ENCODE data around the gene TNFRSF18. TPM values are rescaled to one million over a fixed set of nuclear protein-coding genes. Genes with fewer than 3 reads are reported as not detected.
"Not testable (repeated sequence)": the region's sequence is repeated elsewhere in the genome, so short reads cannot be mapped to it uniquely, and the experiment has no call there.

TNFRSF18 gene, protein sequence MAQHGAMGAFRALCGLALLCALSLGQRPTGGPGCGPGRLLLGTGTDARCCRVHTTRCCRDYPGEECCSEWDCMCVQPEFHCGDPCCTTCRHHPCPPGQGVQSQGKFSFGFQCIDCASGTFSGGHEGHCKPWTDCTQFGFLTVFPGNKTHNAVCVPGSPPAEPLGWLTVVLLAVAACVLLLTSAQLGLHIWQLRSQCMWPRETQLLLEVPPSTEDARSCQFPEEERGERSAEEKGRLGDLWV
- polyA plus RNA-seq (2014; cell fraction: cytosol; rRNA removed), result not detected in 2 replicates
- polyA plus RNA-seq (2014; cell fraction: nucleus; rRNA removed), result not detected in 2 replicates

DNA sequence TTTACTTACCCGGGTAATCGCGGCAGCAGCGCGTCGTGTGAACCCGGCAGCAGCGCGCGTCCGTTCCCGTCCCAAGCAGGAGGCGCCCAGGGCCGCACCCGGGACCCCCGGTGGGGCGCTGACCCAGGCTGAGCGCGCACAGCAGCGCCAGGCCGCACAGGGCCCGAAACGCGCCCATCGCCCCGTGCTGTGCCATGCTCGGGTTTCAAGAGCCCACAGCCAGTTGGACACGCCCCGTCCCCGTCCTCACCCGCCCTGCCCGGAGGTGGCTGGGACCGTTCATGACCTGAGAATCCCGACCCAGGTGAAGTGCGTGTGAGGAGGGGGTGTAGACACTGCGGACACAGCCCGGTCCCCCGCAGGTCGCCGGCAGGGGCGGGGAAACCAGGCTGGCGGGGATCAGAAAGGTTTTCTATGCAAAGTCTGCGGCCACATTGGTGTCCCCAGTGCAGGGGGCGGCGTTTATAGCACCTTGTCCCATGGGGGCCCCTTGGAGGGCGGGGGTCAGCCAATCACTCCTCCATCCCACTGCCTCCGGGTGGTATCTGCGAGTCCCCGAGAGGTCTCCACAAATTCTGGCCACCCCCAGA is at the start of gene TNFRSF18:
TSS of gene TNFRSF18 (minus strand) at position 217 of the 590 bp plus-strand sequence. CDS start at position 196, 21 bp downstream.
- DNase-seq (ENCODE audit: low spot score), result no peak

DNA sequence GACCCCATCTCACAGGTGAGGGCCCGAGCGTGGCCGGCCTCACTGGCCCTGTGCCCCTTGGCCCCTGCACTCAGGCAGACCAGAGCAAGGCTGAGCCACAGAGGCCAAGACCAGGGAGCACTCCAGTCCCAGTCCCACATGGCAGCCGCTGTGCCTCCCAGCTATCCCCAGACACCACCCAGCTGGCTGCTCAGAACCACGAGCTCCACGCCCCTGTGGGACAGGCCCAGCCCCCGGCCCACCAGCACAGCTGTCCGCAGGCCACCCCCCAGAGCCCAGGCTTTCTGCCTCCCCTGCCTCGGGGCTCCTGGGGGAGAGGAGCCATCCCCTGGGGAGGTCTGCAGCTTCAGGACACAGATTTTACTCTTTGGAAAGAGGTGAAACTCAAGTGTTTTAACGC is 49.2 kb upstream of the TNFRSF18 start:
- no peak for DNase-seq (ENCODE audit: low spot score)

DNA sequence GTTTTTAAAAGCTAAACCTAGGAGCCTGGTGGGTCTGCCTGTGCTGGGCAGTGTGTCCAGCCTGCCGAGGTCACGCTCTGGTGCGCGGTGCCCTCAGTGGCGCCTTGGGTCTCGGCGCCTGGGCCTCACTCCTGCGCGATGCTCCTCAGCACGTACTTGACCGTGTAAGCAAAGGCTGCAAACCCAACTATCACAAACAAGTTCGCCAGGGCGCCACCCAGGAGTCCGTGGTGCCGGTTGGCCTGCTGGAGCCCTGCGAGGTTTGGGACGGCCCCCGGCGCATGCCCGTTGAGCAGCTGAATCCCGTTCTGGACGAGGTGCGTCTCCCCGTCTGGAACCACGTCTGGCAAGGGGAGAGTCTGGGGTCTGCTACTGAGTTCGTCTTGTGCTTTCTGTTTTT is 48.7 kb upstream of the TNFRSF18 start:
- DNase-seq (ENCODE audit: low spot score), result no peak

DNA sequence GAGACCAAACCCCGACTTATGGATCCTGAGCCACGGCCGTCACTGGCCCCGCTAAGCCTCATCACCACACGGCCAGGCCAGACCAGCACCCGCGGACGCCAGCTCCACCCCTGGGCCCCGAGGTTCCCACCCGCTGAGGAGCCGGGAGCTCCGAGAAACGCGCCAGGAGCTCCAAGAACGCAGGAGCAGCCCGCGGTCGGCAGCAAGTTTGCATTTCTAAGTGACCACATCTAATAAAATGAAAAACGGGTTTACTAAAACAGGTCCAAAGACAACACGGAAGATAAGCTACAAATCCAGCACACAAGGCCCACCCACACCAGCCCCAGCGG is 48.2 kb upstream of the TNFRSF18 start:
- no peak for DNase-seq (ENCODE audit: low spot score)

DNA sequence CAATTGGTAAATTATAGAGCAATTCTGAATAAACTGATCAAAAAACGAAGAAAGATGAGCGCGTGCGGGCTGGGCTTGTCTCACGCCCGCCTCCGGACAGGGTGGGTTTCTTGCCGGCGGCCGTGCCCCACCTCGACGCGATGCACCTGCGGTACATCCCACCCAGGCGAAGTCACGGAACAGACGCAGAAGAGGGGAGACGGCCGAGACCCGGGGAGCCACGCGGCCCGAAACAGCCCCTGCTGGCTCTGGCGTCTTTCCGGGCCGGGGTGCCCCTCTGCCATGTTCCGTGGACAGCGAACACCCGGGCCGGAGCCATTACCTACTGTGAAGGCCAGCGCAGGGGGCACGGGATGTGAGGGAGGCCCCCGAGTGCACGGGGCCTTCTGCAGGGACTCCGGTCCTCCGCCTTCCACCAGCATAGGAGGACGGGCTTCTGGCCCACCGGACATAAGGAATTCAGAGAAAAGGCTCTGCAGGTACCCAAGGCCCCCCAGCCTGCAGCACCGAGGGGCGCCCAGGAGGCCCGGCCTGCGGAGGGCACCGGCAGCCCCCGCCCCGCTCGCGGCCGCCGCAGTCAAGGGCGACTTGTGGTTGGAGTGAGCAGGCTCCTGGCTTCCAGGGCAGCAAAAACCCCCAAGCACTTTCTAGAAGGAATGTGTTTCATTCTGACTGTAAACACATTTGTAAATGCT is 47.7 kb upstream of the TNFRSF18 start:
- DNase-seq (ENCODE audit: low spot score), result no peak

DNA sequence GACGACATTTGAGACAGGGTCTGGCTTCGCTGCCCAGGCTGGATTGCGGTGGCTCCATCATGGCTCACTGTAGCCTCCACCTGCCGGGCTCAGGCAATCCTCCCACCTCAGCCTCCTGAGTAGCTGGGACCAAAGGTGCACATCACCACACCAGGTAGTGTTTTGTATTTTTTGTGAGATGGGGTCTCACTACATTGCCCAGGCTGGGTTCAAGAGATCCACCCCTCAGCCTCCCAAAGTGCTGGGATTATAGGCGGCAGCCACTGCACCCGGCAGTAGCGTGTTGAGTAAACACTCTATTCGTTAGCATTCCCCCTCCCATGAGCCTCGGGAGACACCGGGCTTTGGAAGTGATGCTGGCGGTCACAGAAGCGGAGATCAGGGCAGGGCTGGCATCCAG is 46.9 kb upstream of the TNFRSF18 start:
- no peak for DNase-seq (ENCODE audit: low spot score)

DNA sequence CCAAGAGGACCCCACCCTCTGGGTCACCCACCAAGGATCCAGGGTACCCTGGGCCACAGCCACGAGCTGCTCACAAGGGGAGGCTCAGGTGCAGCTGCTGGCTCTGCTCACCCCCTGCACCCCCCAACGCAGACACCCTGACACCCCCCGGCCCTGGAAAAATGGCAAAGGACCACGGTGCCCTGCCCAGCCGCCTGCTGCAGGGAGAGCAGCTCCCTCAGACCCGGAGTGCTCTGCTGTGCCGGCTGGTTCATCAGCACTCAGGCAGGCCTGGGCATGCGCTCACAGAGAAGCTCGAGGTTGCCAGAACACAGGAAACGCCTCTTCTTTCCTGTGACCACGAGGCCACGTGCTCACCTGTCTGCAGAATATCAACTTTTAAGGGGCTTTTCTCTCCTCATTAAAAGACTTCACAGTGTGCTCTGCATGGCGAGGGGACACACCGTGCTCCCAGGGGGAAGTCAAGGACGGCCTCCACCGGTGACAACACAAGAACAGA is 44.4 kb upstream of the TNFRSF18 start:
- no peak for DNase-seq (ENCODE audit: low spot score)

DNA sequence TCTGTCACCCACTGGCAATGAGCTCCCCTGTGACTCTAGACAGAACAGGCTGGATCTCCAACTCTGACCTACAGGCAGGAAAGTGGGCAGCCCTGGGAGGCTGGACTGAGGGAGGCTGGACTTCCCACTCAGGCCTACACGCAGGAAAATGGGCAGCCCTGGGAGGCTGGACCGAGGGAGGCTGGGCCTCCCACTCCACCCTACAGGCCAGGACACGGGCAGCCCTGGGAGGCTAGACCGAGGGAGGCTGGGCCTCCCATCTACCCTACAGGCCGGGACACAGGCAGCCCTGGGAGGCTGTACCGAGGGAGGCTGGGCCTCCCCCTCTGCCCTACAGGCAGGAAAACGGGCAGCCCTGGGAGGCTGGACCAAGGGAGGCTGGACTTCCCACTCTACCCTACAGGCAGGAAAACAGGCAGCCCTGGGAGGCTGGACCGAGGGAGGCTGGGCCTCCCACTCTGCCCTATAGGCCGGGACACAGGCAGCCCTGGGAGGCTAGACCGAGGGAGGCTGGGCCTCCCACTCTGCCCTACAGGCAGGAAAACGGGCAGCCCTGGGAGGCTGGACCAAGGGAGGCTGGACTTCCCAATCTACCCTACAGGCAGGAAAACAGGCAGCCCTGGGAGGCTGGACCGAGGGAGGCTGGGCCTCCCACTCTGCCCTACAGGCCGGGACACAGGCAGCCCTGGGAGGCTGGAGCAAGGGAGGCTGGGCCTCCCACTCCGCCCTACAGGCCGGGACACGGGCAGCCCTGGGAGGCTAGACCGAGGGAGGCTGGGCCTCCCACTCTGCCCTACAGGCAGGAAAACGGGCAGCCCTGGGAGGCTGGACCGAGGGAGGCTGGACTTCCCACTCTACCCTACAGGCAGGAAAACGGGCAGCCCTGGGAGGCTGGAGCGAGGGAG is 41.9 kb upstream of the TNFRSF18 start:
- DNase-seq (ENCODE audit: low spot score), result not testable (repeated sequence)

DNA sequence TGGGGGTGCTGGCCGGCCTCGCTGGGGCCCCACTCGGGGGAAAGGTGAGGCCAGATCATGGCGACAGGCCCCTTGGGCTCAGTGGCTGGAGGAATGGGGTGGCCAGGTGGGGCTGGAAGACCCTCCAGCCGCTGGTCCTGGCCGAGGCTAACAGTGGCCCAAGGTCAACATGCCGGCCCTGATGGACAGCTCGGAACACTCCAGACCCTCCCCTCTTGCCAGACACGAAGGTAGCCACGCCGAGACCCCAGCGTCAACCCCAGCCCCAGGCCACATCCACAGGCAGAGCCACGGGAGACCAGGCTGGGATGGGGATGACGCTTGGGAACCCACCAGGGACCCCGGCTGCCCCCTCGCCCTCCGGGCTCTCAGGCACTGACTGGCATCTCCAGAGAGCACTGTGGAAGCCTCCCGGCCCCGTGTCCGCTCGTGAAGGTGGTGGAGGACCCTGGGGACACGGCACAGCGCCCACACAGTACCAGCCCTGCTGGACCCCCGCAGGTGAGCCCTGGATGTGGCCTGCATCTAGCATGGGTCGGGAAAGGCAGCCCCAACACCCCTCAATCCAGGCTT is 41.0 kb upstream of the TNFRSF18 start:
- DNase-seq (ENCODE audit: low spot score), result no peak

DNA sequence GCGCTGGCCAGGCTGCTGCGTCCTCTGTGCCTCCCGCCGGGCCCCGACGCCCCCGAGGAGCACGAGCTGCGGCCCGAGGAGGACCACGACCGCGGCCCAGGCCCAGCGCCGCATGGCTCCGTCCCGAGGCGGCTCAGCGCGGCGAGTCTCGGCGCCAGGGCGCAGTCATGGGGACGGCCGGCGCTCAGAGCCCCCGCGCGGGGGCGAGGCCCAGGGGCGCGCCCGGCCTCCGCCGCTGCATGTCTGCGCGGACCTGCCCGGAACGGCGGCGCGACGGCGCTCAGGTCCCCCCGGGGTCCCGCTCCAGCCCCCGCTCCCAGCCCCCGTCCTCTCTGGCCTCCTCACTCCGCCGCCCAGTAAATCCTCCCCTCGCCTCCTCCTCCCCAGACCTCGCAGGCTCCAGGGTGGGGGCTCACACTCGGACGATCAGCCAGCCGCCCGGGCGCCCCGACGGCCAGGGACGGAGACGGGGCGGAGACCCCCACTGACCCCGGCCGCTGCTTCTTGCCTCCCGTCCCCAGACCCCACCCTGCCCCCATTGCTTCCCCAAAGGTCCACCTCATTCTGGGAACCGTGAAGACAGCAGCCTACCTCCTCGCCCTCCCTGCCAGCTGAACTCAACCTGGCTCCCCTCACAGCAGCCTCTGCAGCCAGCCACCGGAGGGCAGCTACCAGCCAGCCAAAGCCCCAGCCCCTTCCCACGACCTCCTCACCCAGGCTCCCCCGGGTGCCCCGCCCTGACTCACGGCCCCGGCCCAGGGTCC is 40.4 kb upstream of the TNFRSF18 start, which contains the start of gene C1QTNF12:
TSS of gene C1QTNF12 (minus strand) at position 146 of the 764 bp plus-strand sequence. CDS start at position 114, 32 bp downstream.
- DNase-seq (ENCODE audit: low spot score), result no peak

DNA sequence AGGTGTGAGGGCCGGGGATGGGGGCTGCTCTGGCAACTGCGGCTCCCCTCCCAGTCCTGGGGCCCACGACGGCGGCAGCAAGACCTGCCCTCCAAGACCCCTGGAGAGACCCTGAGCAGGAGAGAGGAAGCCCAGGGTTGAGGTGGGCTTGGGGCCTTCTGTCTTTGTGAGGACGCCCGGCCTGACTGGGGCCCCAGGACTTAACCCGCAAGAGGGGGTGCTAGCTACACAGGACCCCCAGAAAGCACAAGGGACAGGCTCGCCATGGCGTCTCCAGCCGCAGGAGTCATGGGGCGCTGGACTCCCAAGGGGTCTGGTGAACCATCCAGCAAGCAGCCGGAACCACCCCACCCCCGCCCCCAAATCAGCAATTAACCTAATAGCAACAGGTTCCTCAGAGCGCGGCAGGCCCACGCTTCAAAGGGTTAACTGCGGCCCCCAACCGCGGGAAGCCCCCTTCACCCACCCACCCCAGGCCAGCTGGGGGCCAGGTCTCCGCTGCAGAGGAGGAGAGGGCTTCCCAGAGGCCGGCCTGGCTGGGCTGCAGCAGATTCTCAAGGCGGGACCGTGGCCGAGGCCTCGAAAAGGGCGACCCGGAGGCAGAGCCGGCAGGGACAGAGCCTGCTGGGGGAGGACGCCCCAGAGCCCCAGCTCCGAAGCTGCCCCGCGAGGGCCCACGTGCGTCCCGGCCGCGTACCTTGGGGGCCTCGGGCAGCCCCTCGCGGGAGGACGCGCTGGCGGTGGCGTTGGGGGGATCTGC is 39.6 kb upstream of the TNFRSF18 start:
- no peak for DNase-seq (ENCODE audit: low spot score)

DNA sequence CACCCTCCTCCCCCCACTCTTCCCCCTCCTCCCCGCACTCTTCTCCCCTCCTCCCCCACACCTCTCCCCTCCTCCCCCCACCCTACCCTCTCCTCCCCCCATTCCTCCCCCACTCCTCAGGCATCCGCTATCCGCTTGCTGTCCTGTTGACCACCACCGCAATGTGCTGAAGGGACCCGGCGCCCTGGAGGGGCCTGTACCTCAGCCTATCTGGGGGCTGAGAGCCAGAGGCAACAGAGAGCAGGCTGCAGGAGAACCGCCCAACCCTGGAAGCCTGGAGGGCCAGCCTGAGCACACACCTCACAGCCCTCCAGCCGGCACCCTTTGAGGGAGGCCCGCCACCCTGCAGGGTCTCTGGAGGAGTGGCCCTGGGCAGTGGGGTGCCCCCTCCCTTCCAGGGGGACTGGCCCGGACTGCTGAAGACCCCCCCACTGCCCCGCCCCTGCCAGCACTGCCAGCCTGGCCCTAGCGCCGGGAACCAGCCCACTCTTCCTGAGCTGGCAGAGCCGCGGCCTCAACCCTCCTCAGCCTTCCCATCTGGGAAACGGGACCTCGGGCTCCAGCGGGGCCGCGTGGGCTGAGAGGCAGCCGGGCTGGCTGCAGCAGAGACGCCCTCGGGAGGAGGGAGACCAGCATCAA is 38.9 kb upstream of the TNFRSF18 start:
- DNase-seq (ENCODE audit: low spot score), result no peak

DNA sequence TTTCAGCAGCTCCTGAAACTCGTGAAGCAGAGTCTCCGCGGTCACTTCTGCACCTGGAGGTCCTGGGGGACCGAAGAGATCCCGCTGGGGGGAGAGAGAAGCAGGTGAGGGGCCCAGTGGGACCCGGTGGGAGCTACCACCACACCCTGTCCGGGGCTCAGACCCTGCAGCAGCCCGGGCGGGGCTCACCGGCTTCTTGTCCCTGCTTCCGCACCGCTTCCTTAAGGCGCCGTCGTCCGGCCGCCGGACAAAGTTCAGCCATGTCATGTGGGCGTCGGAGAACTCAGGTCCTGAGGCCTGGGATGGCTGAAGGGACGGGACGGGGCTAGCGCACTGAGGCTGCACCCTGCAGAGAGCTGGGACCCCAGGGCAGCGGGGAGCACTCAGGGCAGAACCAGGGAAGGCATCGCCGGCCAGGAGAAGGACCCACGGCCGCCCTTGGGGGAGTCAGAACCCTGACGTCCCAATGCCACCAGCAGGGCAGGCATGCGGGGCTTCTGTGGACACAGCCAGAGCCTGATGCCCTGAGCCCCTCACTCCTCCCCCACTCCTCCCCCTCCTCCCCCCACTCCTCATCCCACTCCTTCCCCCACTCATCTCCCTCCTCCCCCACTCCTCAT is 37.9 kb upstream of the TNFRSF18 start:
- DNase-seq (ENCODE audit: low spot score), result no peak

DNA sequence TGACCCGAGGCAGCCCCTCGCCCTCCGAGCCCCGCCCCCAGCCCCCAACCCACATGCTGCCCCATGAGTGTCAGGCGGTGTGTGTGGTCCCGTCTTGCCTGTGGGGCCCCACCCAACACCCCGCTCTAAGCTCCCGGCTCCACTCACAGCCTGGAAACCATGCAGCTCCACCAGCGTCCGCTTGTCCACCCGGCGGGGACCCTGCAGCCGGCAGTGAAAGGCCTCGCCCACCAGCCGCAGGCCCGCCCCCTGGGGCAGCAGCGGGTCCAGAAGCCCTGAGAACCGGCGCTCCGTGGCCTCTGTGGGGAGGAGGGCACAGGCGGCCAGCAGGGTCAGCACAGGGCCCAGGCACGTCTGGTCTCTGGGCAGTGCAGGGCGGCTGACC is 37.4 kb upstream of the TNFRSF18 start:
- DNase-seq (ENCODE audit: low spot score), result no peak

DNA sequence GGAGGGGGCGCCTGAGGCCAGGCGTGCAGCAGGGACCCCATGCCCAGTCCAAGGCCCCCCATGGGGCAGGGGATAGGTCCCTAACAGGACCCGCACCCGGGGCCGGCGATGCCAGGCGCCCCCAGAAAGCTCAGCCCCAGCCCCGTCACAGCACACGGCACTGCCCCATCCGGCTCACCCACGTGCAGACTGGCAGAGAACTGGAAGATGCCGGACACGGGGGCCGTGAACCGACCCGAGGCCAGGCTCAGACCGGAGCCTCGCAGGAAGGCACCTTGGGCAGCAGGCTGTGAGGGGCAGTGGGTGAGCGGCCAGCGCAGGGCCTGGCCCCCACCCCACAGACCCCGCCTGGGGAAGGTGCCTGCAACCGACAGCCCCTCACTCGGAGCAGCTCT is 36.9 kb upstream of the TNFRSF18 start:
- DNase-seq (ENCODE audit: low spot score), result no peak

DNA sequence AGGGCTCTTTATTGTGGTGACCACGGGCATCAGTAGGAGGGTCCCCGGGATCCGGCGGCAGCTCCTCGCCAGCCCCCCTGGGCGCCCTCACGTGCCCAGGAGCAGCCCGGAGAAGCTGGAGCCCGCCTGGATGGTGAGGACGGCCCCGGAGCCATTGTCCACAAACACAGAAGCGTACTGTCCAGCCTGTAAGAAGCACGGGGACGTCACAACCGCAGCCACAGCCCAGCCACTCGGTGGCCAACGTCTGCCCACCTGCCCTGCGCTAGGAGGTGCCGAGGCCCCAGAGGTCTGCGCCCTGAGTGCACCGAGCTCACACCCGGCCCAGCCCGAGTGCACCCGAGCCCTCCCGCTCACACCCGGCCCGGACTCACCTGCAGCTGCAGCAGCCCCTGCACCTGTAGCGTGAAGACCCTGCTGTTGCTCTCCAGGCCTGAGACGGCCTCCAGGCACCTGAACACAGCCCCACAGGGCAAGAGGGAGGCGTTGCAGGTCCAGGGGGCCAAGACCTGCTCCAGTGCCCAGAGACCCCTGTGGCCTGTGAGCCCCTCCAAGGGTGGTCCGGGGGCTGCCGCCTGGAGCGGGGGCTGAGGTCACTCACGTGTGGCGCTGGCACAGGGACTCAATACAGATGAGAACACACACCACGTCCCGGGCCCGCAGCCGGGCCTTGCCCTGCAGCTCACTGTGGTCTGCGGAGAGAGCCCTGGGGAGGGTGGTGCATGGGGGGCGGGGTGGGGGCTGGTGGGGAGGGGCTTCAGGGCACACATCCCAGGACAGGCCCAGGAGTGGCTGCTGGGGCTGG is 36.3 kb upstream of the TNFRSF18 start:
- DNase-seq (ENCODE audit: low spot score), result no peak

DNA sequence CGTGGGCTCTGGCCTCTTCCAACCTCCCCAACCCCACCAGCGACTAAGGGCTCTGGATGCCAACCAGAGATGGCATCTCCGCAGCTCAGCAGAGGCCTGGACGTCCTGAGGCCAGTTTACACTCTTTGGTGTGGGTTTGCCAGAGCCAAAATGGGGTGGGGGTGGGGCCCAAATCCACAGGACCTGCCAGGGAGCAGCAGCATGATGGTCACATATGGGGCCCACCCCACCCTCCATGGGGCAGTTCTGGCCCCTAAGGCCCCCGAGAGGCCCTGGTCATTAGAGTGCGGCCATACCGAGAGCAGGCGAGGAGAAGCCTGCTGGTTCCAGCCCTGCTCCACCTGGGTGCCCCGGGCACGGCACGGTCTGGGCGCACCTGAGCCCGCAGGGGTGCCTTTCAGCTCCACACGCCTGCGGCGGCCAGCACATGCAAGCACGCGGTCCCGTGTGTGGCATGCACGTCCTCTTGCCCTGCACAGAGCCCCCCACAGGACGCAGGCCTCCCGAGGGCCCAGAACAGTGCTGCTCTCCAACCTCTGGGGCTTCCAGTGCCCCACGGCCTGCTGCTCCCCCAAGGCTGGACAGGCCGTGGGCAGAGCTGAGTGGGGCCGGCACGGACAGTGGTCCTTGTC is 35.3 kb upstream of the TNFRSF18 start:
- DNase-seq (ENCODE audit: low spot score), result no peak
